KMS-11 (cell line): Measurements from ENCODE around the gene GALNT9.

Experiments
- H2AFZ ChIP-seq: fragments of 200-600 bp; sonication (generic); 2 replicates; pipeline ENCODE4 v1.6.1; 2016; ENCODE audit warnings: antibody characterized with exemption, mixed run types, low read depth
- H3K27ac ChIP-seq: fragments of 200-600 bp; sonication (generic); 2 replicates; pipeline ENCODE4 v1.6.1; 2016; ENCODE audit warnings: mild to moderate bottlenecking, mixed run types
- H3K27me3 ChIP-seq: fragments of 200-600 bp; sonication (generic); 2 replicates; pipeline ENCODE4 v1.6.1; 2017; ENCODE audit warnings: mild to moderate bottlenecking, low read depth, mixed run types, moderate library complexity; ENCODE audit not compliant: insufficient read depth
- H3K36me3 ChIP-seq: fragments of 200-600 bp; sonication (generic); 2 replicates; pipeline ENCODE4 v1.6.1; 2017; ENCODE audit warnings: mild to moderate bottlenecking, mixed run types; ENCODE audit not compliant: insufficient read depth
- H3K4me1 ChIP-seq: fragments of 200-600 bp; sonication (generic); 2 replicates; pipeline ENCODE4 v1.6.1; 2016; ENCODE audit warnings: mild to moderate bottlenecking, low read depth, mixed run types; ENCODE audit not compliant: poor library complexity, severe bottlenecking
- H3K4me2 ChIP-seq: fragments of 200-600 bp; sonication (generic); 2 replicates; pipeline ENCODE4 v1.7.0; 2016; ENCODE audit warnings: mild to moderate bottlenecking, mixed run types
- H3K4me3 ChIP-seq: fragments of 200-600 bp; sonication (generic); IDR thresholded peaks from 2 replicates; pipeline ENCODE4 v1.6.1; 2017; ENCODE audit warnings: low read depth, low read length, mixed read lengths; ENCODE audit not compliant: insufficient read depth
- H3K79me2 ChIP-seq: fragments of 200-600 bp; sonication (generic); 2 replicates; pipeline ENCODE4 v1.6.1; 2016; ENCODE audit warnings: low read depth, mixed run types; ENCODE audit not compliant: insufficient read depth
- H3K9ac ChIP-seq: fragments of 200-600 bp; sonication (generic); 2 replicates; pipeline ENCODE4 v1.6.1; 2016; ENCODE audit warnings: mild to moderate bottlenecking, mixed run types
- H4K20me1 ChIP-seq: fragments of 200-600 bp; sonication (generic); 2 replicates; pipeline ENCODE4 v1.6.1; 2016; ENCODE audit warnings: mild to moderate bottlenecking, mixed run types; ENCODE audit not compliant: insufficient read depth
- TF ChIP-seq, protein P1 (sequence below): fragments of 200-600 bp; sonication (generic); conservative IDR thresholded peaks from 2 replicates; pipeline ENCODE4 v1.6.1; 2017; ENCODE audit warnings: low read depth, mild to moderate bottlenecking, antibody characterized with exemption, low read length, moderate library complexity, mixed read lengths

Gene GALNT9

DNA sequence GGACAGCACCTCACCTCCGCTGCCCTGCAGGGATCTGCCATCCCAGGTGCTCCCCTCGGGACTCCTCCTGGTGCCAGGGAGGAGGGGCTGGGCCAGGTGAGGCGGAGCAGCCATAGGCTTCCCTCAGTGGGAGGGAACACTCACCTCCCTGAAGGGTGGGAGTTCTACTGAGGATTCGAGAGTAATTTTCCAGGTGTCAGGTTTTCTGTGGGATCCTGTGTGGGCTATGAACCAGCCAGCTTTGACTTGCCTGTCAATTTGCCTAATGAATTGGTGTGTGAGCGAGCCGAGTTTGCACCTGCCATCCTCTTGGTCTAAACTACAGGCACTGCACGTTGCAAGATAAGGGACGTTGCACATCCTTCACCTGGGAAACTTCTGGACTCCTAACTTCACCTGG, 134.8 kb downstream of the GALNT9 start:
- Histone ChIP-seq H3K36me3 (no peaks in the 10 kb centered on the region), H3K27ac (no peak overlapping the region), H3K79me2 (no peaks in the 10 kb centered on the region), H4K20me1 (no peaks in the 10 kb centered on the region), H3K4me1 (no peaks in the 10 kb centered on the region), H2AFZ (no peak overlapping the region), H3K27me3 (peaks cover 5% of the 10 kb centered on the region; the same call in 1 of the 2 replicates), H3K4me2 (no peak overlapping the region), H3K9ac (no peak overlapping the region), H3K4me3 (no peak overlapping the region)
- TF ChIP-seq, protein P1, sequence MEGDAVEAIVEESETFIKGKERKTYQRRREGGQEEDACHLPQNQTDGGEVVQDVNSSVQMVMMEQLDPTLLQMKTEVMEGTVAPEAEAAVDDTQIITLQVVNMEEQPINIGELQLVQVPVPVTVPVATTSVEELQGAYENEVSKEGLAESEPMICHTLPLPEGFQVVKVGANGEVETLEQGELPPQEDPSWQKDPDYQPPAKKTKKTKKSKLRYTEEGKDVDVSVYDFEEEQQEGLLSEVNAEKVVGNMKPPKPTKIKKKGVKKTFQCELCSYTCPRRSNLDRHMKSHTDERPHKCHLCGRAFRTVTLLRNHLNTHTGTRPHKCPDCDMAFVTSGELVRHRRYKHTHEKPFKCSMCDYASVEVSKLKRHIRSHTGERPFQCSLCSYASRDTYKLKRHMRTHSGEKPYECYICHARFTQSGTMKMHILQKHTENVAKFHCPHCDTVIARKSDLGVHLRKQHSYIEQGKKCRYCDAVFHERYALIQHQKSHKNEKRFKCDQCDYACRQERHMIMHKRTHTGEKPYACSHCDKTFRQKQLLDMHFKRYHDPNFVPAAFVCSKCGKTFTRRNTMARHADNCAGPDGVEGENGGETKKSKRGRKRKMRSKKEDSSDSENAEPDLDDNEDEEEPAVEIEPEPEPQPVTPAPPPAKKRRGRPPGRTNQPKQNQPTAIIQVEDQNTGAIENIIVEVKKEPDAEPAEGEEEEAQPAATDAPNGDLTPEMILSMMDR = no peak

DNA sequence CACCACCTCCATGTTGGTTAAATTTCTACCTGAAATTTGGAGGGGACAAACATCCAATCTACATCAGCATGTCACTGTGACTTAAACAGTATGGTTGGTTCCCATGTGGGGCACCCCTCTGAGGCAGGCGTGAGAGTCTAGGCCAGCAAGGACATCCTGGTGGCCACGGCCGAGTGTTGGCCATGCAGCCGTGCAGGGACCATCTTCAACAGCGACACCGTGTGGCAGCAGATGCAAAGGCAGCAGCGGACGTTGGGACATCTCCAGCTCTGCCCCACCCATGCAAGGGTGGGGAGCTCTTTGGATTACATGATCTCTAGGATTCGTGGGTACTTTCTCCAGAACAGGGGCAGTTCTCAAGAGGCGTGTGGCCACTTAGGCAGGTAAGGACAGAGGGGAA, 135.3 kb downstream of the GALNT9 start:
- TF ChIP-seq, protein P1 = peak; percentile 47; the same call in 1 of the 2 replicates
- no peak overlapping the region for H3K9ac ChIP-seq
- H3K4me1 ChIP-seq = no peaks in the 10 kb centered on the region
- H3K36me3 ChIP-seq = no peaks in the 10 kb centered on the region
- H3K4me3 ChIP-seq = no peak overlapping the region
- H3K4me2 ChIP-seq = no peak overlapping the region
- H3K79me2 ChIP-seq = no peaks in the 10 kb centered on the region
- no peaks in the 10 kb centered on the region for H4K20me1 ChIP-seq
- H2AFZ ChIP-seq = no peak overlapping the region
- H3K27ac ChIP-seq = no peak overlapping the region
- peaks cover 5% of the 10 kb centered on the region; the same call in 1 of the 2 replicates for H3K27me3 ChIP-seq

DNA sequence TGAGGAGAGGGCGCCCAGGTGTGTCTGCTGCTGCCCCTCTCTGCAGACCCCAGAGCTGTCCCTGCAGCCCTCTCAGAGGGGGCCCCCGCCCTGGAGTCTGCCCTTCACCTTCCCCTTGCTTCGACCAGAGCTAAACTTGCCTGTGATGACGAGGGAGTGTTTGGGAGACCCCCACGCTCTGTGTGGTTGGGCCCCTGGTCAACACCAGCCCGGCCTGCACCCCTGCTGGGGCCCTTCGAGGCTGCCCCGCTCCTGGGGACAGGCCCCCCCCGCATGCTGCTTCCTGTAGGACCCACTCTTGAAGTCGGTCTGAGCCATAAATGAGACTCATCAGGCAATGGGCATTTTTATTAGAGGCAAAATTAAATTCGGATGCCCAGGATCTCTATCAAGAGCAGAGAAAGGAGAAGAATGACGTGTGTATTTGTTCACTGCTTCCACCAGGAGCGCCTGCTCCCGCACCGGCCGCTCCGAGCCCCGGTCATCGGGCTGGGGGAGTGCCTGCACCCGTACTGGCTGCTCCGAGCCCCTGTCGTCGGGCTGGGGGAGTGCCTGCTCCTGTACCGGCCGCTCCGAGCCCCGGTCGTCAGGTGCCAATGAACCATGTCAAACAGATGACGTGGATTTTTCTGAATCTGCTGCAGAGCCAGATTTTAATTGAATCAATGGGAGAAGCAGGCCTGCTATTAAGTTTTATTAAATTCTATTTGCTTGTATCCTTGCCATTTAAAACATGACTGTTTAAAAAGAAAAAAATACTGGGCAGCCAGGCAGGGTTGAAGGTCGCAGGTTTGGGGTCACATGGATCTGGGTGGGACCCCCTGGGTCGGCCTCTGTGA, 137.5 kb downstream of the GALNT9 start:
- no peak overlapping the region for H2AFZ ChIP-seq
- TF ChIP-seq, protein P1 = no peak
- no peak overlapping the region for H3K4me3 ChIP-seq
- H3K4me2 ChIP-seq = no peak overlapping the region
- H3K27ac ChIP-seq = no peak overlapping the region
- H3K9ac ChIP-seq = no peak overlapping the region
- H3K36me3 ChIP-seq = no peaks in the 10 kb centered on the region
- H3K4me1 ChIP-seq = no peaks in the 10 kb centered on the region
- no peaks in the 10 kb centered on the region for H4K20me1 ChIP-seq
- H3K27me3 ChIP-seq = no peaks in the 10 kb centered on the region; the same call in 1 of the 2 replicates
- H3K79me2 ChIP-seq = no peaks in the 10 kb centered on the region

DNA sequence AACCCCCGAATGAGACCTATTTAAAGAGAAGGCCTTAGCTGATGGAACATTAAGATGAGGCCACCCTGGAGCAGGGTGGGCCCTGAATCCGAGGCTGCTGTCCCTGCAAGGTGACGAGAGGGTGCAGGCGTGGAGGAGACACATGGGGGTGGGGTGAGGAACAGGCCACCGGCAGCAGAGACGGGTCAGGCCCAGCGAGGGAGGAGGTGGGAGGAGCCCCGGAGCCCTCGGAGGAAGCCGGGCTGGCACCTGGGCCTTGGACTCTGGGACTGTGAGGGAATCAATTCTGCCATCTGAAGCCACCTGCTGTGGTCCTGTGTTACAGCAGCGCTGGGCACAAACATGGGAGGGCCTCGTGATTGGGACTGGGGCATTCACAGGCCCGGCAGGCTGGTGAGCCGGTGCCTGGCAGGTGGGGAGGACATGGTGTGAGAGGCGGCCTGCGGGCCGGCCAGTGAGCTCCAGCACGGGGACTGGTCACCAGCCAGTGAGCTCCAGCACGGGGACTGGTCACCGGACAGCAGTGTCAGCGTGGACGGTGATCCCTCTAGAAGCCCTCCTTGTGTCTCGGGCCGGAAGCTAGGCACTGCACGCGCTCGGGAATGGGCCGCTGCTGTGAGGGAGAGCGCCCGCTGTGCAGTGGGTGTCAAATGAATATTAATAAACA, 138.4 kb downstream of the GALNT9 start:
- Histone ChIP-seq H3K36me3 (no peaks in the 10 kb centered on the region), H3K4me3 (no peak overlapping the region), H4K20me1 (no peaks in the 10 kb centered on the region), H3K79me2 (no peaks in the 10 kb centered on the region), H3K4me1 (no peaks in the 10 kb centered on the region), H3K4me2 (no peak overlapping the region), H2AFZ (no peak overlapping the region), H3K27ac (no peak overlapping the region), H3K27me3 (no peaks in the 10 kb centered on the region; the same call in 1 of the 2 replicates), H3K9ac (no peak overlapping the region)
- TF ChIP-seq, protein P1 = no peak
